Central memory CD8-positive, alpha-beta T cell (primary cell): ENCODE results near the gene TST.

Experiments
- ATAC-seq: fragments of 150-1000 bp; cut with Tn5 transposase; replicated peaks from 2 replicates; pipeline ENCODE4 v1.10.0; 2022; ENCODE audit warnings: mild to moderate bottlenecking, moderate FRiP score, moderate number of reproducible peaks; ENCODE audit not compliant: poor library complexity, severe bottlenecking; ENCODE audit errors: extremely low read depth
- DNase-seq, 2 donors: peaks; one replicate each; pipeline ENCODE4 v3.0.0; 2021; ENCODE audit warnings: low spot score in 2 of 2
- H3K27ac Mint-ChIP-seq: one replicate; pipeline ENCODE4 v1.8.0; 2022; ENCODE audit warnings: low read depth, mild to moderate bottlenecking, moderate library complexity, mixed read lengths
- H3K27me3 Mint-ChIP-seq: one replicate; pipeline ENCODE4 v1.8.0; 2022; ENCODE audit warnings: mixed read lengths
- H3K36me3 Mint-ChIP-seq: one replicate; pipeline ENCODE4 v1.8.0; 2022; ENCODE audit warnings: mild to moderate bottlenecking, moderate library complexity, mixed read lengths; ENCODE audit not compliant: insufficient read depth
- H3K4me1 Mint-ChIP-seq: one replicate; pipeline ENCODE4 v1.8.0; 2022; ENCODE audit warnings: mixed read lengths
- H3K4me3 Mint-ChIP-seq: one replicate; pipeline ENCODE4 v1.8.0; 2022; ENCODE audit warnings: mild to moderate bottlenecking, moderate library complexity, mixed read lengths
- H3K9me3 Mint-ChIP-seq: one replicate; pipeline ENCODE4 v1.8.0; 2022; ENCODE audit warnings: mixed read lengths

TST gene

GRCh38 chr22:37050913-37051312 is 31.7 kb upstream of the TST start:
- H3K4me1 Mint-ChIP-seq: peaks cover 7% of the 10 kb centered on the region
- H3K36me3 Mint-ChIP-seq: peaks cover 2% of the 10 kb centered on the region
- H3K9me3 Mint-ChIP-seq: no peaks in the 10 kb centered on the region
- H3K4me3 Mint-ChIP-seq: peak overlapping the region; percentile 77
- no peaks in the 10 kb centered on the region for H3K27me3 Mint-ChIP-seq
- ATAC-seq (no peak), DNase-seq (no peak)
- H3K27ac Mint-ChIP-seq: no peak overlapping the region

DNA sequence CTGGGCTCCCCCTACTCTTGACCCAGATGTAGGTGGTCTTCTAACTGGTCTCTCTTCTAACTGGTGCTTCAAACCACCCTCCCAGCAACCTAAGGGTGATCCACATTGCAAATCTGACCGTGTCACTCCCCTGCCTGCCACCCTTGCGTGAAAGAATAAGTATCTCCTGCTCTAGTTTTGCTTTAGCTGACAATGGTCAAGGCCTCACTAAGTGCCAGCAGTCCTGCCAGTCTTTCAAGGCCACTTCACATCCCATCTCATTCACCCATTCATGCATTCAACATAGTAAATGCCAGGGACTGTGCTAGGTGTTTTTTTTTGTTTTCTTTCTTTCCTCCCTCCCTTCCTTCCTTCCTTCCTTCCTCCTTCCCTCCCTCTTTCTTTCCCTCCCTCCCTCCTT is 30.0 kb upstream of the TST start:
- H3K4me1 Mint-ChIP-seq: peaks cover 7% of the 10 kb centered on the region
- no peak overlapping the region for H3K27ac Mint-ChIP-seq
- H3K9me3 Mint-ChIP-seq: no peaks in the 10 kb centered on the region

GRCh38 chr22:37048133-37048532 is 28.9 kb upstream of the TST start:
- Mint-ChIP-seq H3K4me1 (peaks cover 7% of the 10 kb centered on the region), H3K4me3 (no peak overlapping the region), H3K36me3 (peaks cover 2% of the 10 kb centered on the region), H3K9me3 (no peaks in the 10 kb centered on the region), H3K27me3 (no peaks in the 10 kb centered on the region), H3K27ac (no peak overlapping the region)
- ATAC-seq: no peak
- DNase-seq: no peak

More for the DNA sequence above, 30.0 kb upstream of the TST start:
- ATAC-seq: no peak
- Mint-ChIP-seq H3K4me3 (no peak overlapping the region), H3K36me3 (peaks cover 2% of the 10 kb centered on the region), H3K27me3 (no peaks in the 10 kb centered on the region)
- DNase-seq: no peak

DNA sequence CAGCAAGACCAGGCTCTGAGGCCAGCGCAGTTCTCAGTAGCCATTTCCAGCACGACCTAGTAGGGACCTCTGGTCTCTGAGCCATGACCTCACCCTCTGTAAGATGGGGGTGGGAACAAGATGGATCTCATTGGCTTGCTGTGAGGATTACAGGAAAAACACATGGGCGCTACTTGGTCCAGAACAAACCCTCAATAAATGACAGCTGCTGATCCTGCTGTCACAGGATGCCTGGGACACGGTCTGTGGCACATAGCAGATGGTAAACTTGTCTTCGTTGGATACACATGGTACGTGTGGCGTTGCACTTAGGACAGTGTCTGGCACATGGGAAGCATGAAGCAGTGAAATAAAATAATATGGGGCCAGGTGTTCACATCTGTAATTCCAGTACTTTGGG is 27.8 kb upstream of the TST start:
- H3K27me3 Mint-ChIP-seq: no peaks in the 10 kb centered on the region
- H3K4me3 Mint-ChIP-seq: no peak overlapping the region
- no peaks in the 10 kb centered on the region for H3K9me3 Mint-ChIP-seq
- DNase-seq: no peak
- H3K36me3 Mint-ChIP-seq: peaks cover 2% of the 10 kb centered on the region
- H3K4me1 Mint-ChIP-seq: no peaks in the 10 kb centered on the region
- no peak for ATAC-seq
- H3K27ac Mint-ChIP-seq: no peak overlapping the region

- no peak for ATAC-seq
- no peaks in the 10 kb centered on the region for H3K4me1 Mint-ChIP-seq
Measured at GRCh38 chr22:37046589-37046988, 27.3 kb upstream of the TST start.

DNA sequence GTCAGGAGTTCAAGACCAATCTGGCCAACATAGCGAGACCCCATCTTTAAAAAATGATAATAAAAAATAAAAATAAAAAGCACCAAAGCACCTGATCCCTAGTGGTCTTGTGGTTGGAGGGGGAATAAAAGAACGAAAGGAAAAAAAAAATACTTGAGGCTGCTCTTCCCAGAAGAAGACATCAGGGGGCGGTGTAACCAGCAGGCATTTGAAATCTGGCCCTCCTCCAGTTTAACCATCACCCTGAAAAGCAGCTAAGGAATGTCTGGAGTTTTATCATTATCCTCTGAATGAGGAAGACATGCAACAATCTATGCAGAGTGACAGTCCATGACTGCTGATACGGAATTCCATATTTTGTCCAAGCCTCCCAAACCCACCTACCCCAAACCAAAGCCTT is 26.7 kb upstream of the TST start:
- Mint-ChIP-seq H3K27me3 (peaks cover 10% of the 10 kb centered on the region), H3K27ac (no peak overlapping the region), H3K4me3 (no peak overlapping the region), H3K36me3 (peaks cover 2% of the 10 kb centered on the region), H3K9me3 (no peaks in the 10 kb centered on the region), H3K4me1 (no peaks in the 10 kb centered on the region)
- DNase-seq (no peak), ATAC-seq (no peak)

More at GRCh38 chr22:37046589-37046988, 27.3 kb upstream of the TST start:
- Mint-ChIP-seq H3K27me3 (peaks cover 3% of the 10 kb centered on the region), H3K27ac (no peak overlapping the region), H3K36me3 (peaks cover 2% of the 10 kb centered on the region), H3K4me3 (no peak overlapping the region), H3K9me3 (no peaks in the 10 kb centered on the region)
- no peak for DNase-seq

GRCh38 chr22:37044634-37045625 is 25.7 kb upstream of the TST start:
- Mint-ChIP-seq H3K36me3 (no peaks in the 10 kb centered on the region), H3K9me3 (no peaks in the 10 kb centered on the region), H3K4me1 (no peaks in the 10 kb centered on the region), H3K27ac (no peak overlapping the region), H3K4me3 (no peak overlapping the region), H3K27me3 (peaks cover 20% of the 10 kb centered on the region)
- ATAC-seq: no peak
- no peak for DNase-seq

DNA sequence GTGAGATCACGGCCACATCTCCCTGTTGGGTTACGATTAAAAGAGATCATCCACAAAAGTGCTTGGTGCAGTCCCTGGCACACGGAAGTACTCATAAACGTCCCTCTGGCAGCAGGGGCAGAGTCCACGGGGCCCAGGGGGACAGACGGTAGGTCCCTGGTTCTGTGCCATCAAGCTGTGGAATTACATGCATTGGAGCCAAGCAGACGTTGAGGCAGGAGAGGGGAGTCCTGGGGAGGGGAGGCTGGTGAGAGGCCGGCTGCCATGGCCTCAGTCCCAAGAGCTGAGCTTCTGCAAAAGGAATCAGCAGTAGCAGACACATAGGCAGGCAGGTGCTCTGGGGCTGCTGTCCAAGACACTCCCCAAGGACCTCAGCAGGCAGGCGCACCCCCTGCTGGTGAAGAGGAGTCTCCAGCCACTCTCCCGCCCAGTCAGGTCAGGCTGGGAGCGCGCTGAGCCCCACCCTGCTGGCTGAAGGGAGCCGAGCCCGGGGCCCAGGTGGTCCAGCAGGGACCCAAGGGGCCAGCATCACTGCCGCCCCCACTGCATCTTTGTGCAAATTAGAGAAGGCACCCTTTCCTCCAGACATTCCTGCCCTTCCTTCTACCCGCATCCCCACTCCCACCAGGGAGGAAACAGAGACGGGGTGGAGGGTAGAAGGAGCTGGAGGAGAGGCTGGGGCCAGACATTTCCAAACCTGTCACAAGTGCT is 24.7 kb upstream of the TST start:
- peaks cover 29% of the 10 kb centered on the region for H3K27me3 Mint-ChIP-seq
- H3K9me3 Mint-ChIP-seq: no peaks in the 10 kb centered on the region
- H3K27ac Mint-ChIP-seq: no peak overlapping the region
- no peak for DNase-seq
- H3K36me3 Mint-ChIP-seq: no peaks in the 10 kb centered on the region
- no peak for ATAC-seq
- no peaks in the 10 kb centered on the region for H3K4me1 Mint-ChIP-seq
- no peak overlapping the region for H3K4me3 Mint-ChIP-seq

GRCh38 chr22:37043209-37043827 is 24.1 kb upstream of the TST start:
- DNase-seq (no peak), ATAC-seq (no peak)
- Mint-ChIP-seq H3K4me3 (no peak overlapping the region), H3K36me3 (no peaks in the 10 kb centered on the region), H3K4me1 (no peaks in the 10 kb centered on the region), H3K9me3 (no peaks in the 10 kb centered on the region), H3K27me3 (peaks cover 31% of the 10 kb centered on the region), H3K27ac (no peak overlapping the region)

DNA sequence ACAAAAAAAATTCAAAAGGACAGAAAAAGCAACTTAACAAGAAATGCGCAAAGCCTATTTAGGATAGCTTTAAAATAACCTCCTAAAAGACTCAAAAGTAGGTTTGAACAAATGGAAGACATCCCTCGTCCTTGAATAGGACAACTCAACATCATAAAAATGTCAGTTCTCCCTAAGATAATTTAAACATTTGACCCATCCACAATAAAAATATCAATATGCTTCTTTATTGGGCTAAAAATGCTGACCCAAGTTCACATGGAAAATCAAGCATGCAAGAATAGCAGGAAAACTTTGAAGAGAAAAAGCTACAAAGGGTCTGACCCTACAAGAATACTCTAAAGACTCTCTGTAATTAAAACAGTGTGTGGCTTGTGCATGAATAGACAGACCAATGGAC is 20.2 kb upstream of the TST start:
- no peak for ATAC-seq
- Mint-ChIP-seq H3K27ac (no peak overlapping the region), H3K9me3 (no peaks in the 10 kb centered on the region), H3K27me3 (peaks cover 66% of the 10 kb centered on the region), H3K4me1 (no peaks in the 10 kb centered on the region), H3K4me3 (no peak overlapping the region), H3K36me3 (no peaks in the 10 kb centered on the region)
- DNase-seq: no peak

GRCh38 chr22:37037669-37038068 is 18.4 kb upstream of the TST start:
- no peaks in the 10 kb centered on the region for H3K9me3 Mint-ChIP-seq
- no peaks in the 10 kb centered on the region for H3K4me1 Mint-ChIP-seq
- no peaks in the 10 kb centered on the region for H3K36me3 Mint-ChIP-seq
- no peak overlapping the region for H3K27ac Mint-ChIP-seq
- peaks cover 66% of the 10 kb centered on the region for H3K27me3 Mint-ChIP-seq
- ATAC-seq: no peak
- no peak for DNase-seq
- H3K4me3 Mint-ChIP-seq: no peak overlapping the region

DNA sequence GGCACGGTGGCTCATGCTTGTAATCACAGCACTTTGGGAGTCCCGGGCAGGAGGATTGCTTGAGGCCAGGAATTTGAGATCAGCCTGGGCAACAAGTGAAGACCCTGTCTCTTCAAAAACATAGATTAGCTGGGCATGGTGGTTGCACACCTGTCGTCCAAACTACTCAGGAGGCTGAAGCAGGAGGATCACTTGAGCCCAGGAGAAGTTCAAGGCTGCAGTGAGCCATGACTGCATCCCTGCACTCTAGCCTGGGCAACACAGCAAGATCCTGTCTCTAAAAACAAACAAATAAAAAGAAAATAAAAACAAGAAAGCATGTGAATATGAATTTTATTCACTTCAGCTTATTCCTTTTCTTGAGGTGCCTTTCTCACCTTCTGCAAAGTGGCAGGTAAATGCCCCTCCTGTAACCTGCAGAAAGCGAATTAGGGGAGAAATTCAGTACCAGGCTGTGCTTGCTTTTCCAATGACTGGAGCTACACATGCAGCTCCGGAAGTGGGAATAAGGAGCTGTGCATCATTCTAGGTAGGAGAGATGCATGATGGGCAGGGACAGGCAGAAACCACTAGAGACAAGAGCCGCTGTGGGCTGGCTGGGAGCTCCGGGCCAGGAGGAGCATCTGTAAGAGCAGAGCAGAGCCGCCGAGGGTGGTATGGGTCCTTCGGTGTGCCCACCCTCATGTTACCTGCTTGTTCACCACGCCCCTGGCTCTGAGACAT is 17.6 kb upstream of the TST start:
- no peak for DNase-seq
- no peak overlapping the region for H3K4me3 Mint-ChIP-seq
- ATAC-seq: no peak
- no peaks in the 10 kb centered on the region for H3K36me3 Mint-ChIP-seq
- H3K9me3 Mint-ChIP-seq: no peaks in the 10 kb centered on the region
- peaks cover 65% of the 10 kb centered on the region for H3K27me3 Mint-ChIP-seq
- H3K27ac Mint-ChIP-seq: no peak overlapping the region
- no peaks in the 10 kb centered on the region for H3K4me1 Mint-ChIP-seq
